Forelimb muscle (tissue), 1 donor: Measurements from ENCODE around the gene GSG1L2. TPM values are rescaled to one million over a fixed set of nuclear protein-coding genes. Genes with fewer than 3 reads are reported as not detected.
A peak's percentile ranks its signal among the peaks of the same experiment; 100 is the strongest.
"Not testable (repeated sequence)": the region's sequence is repeated elsewhere in the genome, so short reads cannot be mapped to it uniquely, and the experiment has no call there.

Source experiments
- DNase-seq: peaks from one replicate; pipeline ENCODE4 v3.0.0-alpha.2; 2013; ENCODE audit warnings: low read depth
- polyA plus RNA-seq: library from polyadenylated mRNA; unstranded; fragments of 120-200 nt; gene quantifications from one replicate; pipeline ENCODE4 v1.2.1, GENCODE V29; 2013; ENCODE audit not compliant: insufficient read length

Gene GSG1L2
- polyA plus RNA-seq, 1 donor, result not detected

DNA sequence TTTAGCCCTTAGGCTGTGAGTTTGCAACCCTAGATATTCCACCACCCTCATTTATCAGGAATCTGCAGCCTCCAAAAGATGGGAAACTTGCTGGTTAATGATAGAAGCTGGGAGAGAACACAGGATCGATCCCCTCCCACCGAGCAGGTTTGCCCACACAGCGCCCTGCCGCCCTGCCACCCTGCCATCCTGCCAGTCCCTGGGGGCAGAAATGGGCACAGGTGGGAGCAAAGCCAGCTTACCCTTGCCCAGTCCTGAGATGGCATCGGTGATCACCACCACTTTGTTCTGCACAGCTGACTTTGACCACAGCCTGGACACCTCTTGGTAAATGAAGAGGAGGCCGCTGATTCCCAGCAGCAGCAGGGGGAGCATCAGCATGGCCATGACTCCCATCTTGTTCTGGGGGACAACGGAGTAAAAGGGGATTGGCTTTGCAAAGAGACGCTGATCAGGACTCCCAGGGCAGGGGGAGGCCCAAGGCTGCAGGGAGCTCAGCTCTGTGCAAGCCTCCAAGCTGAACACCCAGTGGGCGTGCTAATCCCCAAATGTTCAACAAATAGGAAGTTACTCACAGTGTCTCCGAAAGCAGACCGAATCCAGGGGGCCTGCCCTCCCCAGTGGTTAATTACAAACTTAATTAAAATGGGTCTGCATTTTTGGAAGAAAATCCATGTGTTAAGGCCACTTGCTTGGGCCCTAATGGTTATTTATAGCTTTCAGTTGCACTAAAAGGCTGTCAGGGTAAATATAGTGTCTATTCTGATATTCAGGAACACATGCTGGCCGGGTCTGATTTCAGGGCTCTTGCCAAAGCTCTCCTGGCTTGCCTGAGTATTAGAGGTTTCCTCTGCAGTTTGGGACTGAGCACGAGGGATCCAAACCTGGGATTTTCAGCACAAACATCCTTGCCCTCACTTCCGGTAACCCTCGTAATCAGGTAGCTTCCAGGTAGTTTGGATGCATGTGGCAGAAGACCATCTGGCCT, 30.7 kb downstream of the GSG1L2 start, which contains the start of gene DHRS7C:
TSS of gene DHRS7C (minus strand) at position 704 of the 988 bp plus-strand sequence. CDS start at position 396, 308 bp downstream.
- DNase-seq, result peak; percentile 20

GRCh38 chr17:9790316-9790715, 31.6 kb downstream of the GSG1L2 start:
- no peak for DNase-seq

DNA sequence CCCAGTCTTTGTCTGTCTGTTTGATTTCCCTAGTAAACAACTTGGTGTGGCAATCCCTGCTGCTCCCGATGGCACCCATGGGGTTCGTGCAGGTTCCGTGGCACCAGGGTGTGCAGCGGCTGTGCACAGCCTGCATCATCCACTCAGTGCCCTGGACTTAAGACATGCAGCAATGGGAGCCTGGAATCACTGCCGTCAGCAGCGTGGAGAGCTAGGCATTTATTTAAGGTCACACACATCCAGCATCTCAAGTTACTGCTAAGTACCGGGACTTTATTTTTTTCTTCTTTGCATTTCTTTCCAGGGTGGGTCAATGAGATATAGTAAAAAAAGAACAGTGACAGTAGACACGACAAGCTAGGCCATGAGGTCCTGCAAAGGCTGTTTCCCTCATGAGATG, 33.3 kb downstream of the GSG1L2 start:
- DNase-seq, result no peak

DNA sequence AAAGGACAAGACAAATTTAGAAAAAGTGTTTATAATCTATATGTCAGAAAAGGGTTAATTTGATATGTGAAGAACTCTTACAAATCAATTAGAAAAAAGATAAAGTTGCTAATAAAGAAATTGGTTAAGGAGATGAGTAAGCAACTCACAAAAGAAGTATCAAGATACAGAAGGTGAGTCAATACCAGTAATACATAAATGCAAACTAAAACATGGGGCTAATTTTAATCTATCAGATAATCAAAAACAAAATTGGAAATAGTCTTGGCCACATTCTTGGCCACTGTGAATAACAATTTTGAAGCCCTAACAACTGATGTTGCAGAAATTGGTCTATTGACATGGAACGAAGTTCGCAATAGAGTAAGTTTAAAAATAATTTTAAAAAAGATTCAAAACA, 37.3 kb downstream of the GSG1L2 start:
- DNase-seq, result no peak

DNA sequence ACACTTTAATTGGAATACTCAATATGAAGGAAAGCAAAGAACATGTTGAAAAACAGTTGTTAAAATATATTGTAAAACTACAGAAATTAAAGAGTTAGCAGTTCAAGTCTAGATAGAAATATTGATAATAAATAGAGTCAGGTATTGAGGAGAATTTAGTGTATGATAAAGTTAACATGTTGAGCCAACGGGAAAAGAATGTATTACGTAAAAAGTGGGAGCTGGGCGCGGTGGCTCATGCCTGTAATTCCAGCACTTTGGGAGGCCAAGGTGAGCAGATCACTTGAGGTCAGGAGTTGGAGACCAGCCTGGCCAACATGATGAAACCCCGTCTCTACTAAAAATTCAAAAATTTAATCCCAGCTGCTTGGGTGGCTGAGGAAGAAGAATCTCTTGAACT, 38.4 kb downstream of the GSG1L2 start:
- DNase-seq, result not testable (repeated sequence)

- DNase-seq, result no peak
Observed at GRCh38 chr17:9783050-9783449, 38.8 kb downstream of the GSG1L2 start.

DNA sequence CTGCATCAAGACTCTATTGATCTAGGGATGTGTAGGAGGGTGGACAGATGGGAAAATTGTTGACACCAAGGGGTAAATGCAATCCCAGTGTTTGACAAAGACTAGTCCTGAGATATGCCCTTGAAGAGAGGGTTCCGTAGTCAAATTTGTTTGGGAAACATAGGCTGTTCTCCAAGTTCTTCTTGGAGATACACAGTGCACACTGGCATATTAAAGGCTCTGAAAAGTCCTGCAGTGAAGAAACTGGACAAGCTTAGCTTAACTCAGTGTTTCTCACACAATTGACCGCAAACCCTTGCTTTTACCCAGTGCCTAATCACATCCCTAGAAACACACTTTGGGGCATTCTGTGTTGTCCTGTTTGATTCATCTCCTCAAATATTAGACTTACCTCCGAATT, 41.3 kb downstream of the GSG1L2 start:
- no peak for DNase-seq

DNA sequence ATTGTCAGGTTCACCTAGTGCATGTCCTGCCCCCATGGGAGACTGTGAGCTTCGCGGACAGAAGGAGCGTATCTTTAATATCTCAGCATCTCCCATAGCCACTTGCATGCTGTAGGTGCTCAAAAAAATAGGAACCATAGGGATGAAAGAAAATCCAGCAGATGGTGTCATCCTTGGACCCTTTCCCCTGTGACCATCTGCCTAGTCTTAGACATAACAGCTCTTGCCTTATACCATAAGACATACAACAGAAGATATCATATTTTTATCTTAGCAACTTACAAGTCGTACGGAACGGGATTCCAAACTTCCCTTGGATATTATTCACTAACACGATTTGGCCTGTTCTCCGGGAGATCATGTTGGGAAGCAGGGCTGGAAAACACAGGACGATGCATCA, 45.0 kb downstream of the GSG1L2 start:
- DNase-seq, result no peak

DNA sequence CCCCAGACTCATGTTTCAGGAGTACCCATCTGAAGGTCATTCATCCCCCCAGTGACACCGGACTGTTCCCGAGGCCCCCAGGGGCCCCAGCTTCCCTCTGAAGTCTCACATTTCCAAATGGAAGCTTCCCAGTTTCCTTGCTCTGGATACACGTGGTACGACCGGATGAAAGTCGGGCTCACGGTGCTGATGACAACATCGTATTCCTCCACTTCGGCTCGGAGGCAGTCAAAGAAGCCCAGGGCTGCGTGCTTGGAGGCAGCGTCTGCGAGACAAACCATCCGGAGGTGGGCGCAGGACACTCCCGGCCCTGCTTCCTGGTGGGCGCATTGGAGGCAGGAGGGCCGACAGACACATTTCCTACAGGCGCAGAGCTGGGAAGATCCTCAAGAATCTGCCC, 49.2 kb downstream of the GSG1L2 start:
- DNase-seq, result no peak

GRCh38 chr17:9771465-9771864, 50.4 kb downstream of the GSG1L2 start:
- DNase-seq, result no peak

DNA sequence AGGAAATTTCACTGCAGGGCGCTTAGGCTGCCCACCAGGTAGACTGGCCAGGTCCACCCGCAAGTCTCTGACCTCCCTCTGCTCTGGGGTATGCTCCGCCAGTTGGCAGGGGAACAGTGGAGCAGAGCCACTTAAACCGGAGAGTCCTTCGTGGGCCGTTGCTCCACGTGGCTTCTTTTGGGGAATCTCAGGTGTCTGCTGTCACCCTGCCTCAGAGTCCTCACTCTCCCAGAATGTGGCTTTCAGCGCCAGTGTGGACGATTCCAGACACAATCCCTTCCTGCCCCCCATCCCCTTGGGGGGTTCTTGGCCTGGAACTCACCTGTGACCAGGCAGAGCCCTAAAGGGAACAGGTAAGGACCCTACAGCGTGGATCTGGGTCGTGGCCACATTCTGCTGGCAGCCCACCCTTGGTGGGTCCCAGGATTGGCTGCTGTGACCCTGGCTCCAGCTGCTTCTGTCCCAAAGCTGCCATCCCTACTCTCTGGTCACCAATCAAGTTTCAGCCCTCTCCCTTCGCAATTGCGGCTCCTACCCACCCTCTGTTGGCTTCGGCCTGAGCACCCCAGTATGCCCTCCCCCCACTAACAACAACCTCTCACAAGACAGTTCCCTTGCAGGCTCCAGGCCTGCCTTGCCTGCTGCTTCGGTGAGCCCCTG, 52.7 kb downstream of the GSG1L2 start:
- no peak for DNase-seq

DNA sequence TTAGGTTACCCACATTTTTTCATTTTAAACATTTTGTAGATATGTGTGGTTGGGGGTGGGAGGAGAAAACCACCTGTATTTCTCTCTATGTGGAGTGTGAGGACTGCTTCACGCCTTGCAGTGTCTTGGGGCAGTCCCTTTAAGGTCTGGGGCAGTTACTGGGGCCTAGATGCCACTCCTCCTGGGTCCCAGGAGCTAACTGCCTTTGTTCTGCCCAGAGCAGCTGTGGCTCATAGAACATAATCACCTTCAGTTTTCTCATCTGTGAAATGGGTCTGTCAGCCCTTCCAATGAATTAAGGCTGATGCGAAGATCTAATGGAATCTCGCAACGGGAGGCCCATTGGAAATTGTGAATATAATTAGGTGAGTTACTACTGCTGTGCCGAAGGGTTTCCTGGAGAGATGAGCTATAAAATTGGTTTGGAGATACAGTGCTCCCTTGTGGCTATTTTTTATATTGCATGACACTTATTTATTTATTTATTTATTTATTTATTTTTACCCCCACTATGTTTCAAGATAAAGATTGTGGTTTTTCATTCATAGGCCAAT, 53.4 kb downstream of the GSG1L2 start:
- DNase-seq, result no peak

DNA sequence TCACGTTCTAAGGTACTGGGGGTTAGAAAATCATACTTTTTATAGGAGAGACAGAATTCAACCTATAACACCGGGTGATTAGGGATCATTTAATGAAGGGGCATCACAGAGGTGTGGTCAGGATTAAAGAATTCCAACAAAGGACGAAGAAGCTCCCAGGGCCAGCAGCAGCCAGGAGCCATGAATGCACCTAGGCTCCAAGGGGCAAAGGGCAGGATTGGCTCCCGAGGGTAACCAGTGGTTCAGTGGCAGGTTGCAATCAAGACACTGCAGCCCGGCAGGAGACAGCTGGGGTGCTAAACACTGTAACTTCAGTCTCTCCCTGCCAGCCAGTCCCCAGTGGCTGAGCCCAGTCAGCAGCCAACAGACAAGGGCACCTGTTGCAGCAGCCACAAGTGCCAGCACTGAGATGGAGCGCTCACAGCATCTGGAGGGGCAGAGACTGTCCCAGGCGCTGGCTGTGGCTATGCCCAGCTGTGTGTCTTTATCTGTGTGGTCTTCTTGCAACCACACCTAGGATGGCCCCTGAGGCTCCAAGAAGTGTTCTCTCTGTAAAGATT, 54.4 kb downstream of the GSG1L2 start:
- no peak for DNase-seq

DNA sequence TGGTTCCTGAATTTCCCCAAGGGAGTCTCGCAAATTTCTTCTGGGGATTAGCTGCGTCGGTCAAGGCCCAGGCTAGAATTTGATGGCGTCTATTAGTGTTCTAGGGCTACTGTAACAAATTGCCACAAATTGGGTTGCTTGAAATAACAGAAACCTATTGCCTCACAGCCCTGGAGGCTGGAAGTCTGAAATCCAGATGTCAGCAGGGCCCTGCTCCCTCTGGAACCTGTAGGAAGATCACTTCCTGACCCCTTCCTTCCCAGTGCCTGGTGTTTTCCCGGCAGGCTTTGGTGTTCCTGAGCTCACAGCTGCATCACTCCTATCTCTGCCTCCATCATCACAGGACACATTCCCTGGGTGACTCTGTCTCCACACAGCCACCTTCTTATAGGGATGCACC, 54.9 kb downstream of the GSG1L2 start:
- no peak for DNase-seq

DNA sequence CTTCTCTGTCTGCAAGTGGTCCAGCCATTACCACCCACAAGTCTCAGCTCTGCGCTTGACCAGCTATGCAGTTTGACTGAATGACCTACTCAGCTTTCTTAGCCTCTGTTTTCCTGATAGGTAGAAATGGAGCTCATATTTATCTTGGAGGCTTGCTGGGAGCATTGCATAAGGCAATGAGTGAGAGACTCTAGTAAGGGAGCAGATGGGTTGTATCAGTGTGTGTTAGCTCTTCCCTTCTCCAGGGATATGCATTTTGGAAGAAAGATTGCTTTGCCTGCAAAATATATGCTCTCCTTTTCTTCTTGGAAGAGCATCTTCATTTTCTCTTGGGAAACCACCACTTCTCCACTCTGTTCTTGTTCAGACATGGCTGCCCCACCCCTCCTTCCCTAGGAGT, 56.6 kb downstream of the GSG1L2 start:
- no peak for DNase-seq

DNA sequence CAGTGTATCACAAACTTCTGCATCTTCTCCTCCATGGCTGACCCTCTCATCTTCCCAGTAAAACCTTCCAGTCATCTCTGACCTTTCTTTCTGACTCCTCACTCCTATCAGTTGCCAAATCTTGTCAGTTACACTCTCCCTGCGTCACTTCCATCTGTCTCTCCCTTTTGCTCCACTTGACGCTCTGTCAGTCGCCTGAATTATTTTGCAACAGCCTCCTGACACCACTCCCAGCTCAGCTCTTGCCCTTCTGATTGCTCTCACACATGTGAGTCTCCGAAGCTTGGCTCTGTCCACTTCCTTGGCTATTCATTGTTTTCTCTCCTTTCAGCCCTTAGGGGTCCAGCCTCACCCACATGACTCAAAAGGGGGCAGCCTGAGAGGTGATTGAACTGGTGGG, 58.2 kb downstream of the GSG1L2 start:
- DNase-seq, result no peak

DNA sequence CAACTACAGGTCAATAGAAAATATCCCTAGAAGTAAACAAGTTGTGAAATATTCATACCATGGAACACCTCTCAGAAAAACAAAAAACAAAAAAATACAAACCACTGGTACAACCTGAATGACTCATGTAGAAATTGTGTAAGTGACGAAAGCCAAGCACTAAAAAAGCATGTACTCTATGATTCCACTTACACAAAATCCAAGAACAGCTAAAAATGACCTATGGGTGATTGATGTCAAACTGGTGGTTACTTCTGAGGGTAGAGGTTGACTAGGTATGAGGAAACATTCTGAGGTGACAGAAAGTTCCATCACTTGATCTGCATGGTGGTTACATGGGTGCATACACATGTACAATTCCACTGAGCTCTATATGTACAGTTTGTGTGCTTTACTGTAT, 61.6 kb downstream of the GSG1L2 start:
- DNase-seq, result no peak

DNA sequence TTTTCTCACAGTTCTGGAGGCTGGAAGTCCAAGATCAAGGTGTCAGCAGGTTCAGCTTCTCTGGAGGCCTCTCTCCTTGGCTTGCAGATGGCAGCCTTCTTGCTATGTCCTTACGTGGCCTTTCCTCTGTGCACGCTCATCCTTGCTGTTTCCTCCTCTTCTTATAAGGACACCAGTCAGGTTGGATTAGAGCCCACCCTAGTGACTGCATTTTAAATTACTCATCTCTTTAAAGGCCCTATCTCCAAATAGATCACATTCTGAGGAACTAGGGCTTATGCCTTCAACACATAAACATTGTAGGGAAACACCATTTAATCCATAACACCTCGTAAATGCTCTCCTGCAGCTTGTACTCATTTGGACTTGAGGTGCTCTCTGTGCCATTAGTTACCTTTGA, 66.8 kb downstream of the GSG1L2 start:
- DNase-seq, result no peak
